Measurements from ENCODE around the gene TNRC18.
"Not testable (repeated sequence)": the region's sequence is repeated elsewhere in the genome, so short reads cannot be mapped to it uniquely, and the experiment has no call there.

The TNRC18 gene

DNA sequence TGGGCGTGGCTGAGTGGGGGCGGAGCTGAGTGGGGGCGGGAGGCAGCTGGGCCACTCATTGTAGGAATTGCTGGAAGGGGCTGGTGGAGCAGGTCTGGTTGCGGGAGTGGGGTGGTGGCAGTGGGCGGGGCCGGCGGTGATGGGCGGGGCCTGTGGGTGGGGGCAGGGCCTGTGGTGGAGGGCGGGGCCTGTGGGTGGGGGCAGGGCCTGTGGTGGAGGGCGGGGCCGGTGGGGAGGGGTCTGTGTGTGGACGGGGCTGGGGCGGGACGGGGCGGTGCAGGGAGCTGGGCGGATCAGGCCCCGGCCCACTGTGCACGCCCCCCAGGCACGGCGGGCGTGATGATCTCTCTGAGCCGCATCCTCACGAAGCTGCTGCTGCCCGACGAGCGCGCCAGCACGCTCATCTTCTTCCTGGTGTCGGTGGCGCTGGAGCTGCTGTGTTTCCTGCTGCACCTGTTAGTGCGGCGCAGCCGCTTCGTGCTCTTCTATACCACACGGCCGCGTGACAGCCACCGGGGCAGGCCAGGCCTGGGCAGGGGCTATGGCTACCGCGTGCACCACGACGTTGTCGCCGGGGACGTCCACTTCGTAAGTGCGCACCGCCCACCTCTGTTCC is 126.9 kb downstream of the TNRC18 start:
- Mint-ChIP-seq H3K9me3 (peaks cover 10 to 12% of the 10 kb centered on the region in 2 donors), H3K4me1 (peaks cover 16 to 21% of the 10 kb centered on the region in 2 donors), H3K4me3 (peak overlapping the region; percentile 82), H3K36me3 (peaks cover 6 to 9% of the 10 kb centered on the region in 2 donors), H3K27ac (peak overlapping the region; percentile 88), H3K27me3 (peaks cover 64 to 70% of the 10 kb centered on the region in 2 donors)
- DNase-seq, result peak; percentile 30
- ATAC-seq (replicated peaks), result peak; percentile 74 to 76

- Mint-ChIP-seq H3K4me3 (peak overlapping the region; percentile 66 to 76), H3K36me3 (peaks cover 6 to 9% of the 10 kb centered on the region in 2 donors)
- no peak for ATAC-seq (replicated peaks)
Observed at GRCh38 chr7:5296015-5296610, 127.5 kb downstream of the TNRC18 start.

GRCh38 chr7:5295039-5296014 is 128.3 kb downstream of the TNRC18 start:
- no peak for ATAC-seq (replicated peaks)
- Mint-ChIP-seq H3K4me3 (no peak overlapping the region), H3K9me3 (peaks cover 10 to 12% of the 10 kb centered on the region in 2 donors)

More at GRCh38 chr7:5296015-5296610, 127.5 kb downstream of the TNRC18 start:
- Mint-ChIP-seq H3K27me3 (peaks cover 64% of the 10 kb centered on the region in 2 donors), H3K4me1 (peaks cover 16 to 21% of the 10 kb centered on the region in 2 donors), H3K9me3 (peaks cover 10 to 12% of the 10 kb centered on the region in 2 donors), H3K27ac (no peak overlapping the region)
- no peak for DNase-seq

GRCh38 chr7:5294169-5294987 is 129.3 kb downstream of the TNRC18 start:
- ATAC-seq (replicated peaks), result no peak
- no peak overlapping the region for H3K27ac Mint-ChIP-seq

More at GRCh38 chr7:5295039-5296014, 128.3 kb downstream of the TNRC18 start:
- DNase-seq, result no peak
- Mint-ChIP-seq H3K27me3 (peaks cover 56 to 58% of the 10 kb centered on the region in 2 donors), H3K4me1 (peaks cover 16 to 21% of the 10 kb centered on the region in 2 donors), H3K27ac (no peak overlapping the region), H3K36me3 (peaks cover 6 to 9% of the 10 kb centered on the region in 2 donors)

GRCh38 chr7:5291711-5292335 is 131.8 kb downstream of the TNRC18 start:
- H3K4me3 Mint-ChIP-seq, result not testable (repeated sequence)

More at GRCh38 chr7:5294169-5294987, 129.3 kb downstream of the TNRC18 start:
- Mint-ChIP-seq H3K4me1 (peaks cover 16 to 21% of the 10 kb centered on the region in 2 donors), H3K27me3 (peaks cover 47 to 50% of the 10 kb centered on the region in 2 donors), H3K9me3 (peaks cover 10 to 12% of the 10 kb centered on the region in 2 donors), H3K36me3 (peaks cover 6 to 9% of the 10 kb centered on the region in 2 donors), H3K4me3 (no peak overlapping the region)
- no peak for DNase-seq

GRCh38 chr7:5291301-5291700 is 132.3 kb downstream of the TNRC18 start:
- Mint-ChIP-seq H3K36me3 (peaks cover 6 to 9% of the 10 kb centered on the region in 2 donors), H3K9me3 (peaks cover 10 to 12% of the 10 kb centered on the region in 2 donors), H3K4me1 (peaks cover 4 to 6% of the 10 kb centered on the region in 2 donors), H3K27me3 (peaks cover 28 to 32% of the 10 kb centered on the region in 2 donors), H3K27ac (no peak overlapping the region), H3K4me3 (no peak overlapping the region)
- DNase-seq, result no peak
- ATAC-seq (replicated peaks), result no peak

More at GRCh38 chr7:5291711-5292335, 131.8 kb downstream of the TNRC18 start:
- ATAC-seq (replicated peaks); H3K27ac Mint-ChIP-seq; H3K36me3 Mint-ChIP-seq; H3K4me1 Mint-ChIP-seq; DNase-seq: not testable (repeated sequence)
- Mint-ChIP-seq H3K27me3 (peaks cover 29 to 31% of the 10 kb centered on the region in 2 donors), H3K9me3 (peaks cover 10 to 12% of the 10 kb centered on the region in 2 donors)

DNA sequence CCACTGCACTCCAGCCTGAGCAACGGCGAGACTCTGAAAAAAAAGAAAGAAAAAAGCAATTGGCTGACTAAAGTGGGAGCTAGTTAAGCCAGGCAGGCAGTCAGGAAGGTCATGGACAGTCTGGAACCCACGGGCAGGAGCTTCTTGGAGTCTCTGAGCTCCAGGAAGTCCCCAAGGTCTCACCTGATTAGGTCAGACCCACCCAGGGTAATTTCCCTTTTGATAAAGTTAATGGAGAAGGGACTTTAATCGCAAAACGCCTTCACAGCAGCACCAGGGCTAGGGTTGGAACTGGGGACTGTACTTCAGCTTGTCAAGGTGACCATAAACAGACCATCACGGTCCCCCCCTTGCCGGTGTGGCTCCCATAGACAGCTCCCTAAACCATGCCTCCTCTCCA is 134.3 kb downstream of the TNRC18 start:
- Mint-ChIP-seq H3K27me3 (peaks cover 15 to 19% of the 10 kb centered on the region in 2 donors), H3K4me3 (no peak overlapping the region), H3K4me1 (peaks cover 0 to 1% of the 10 kb centered on the region in 2 donors), H3K36me3 (no peaks in the 10 kb centered on the region), H3K9me3 (peaks cover under 1 to 1% of the 10 kb centered on the region in 2 donors), H3K27ac (no peak overlapping the region)
- DNase-seq (no peak), ATAC-seq (replicated peaks) (no peak)

GRCh38 chr7:5288560-5288959 is 135.1 kb downstream of the TNRC18 start:
- not testable (repeated sequence) for H3K27ac Mint-ChIP-seq; H3K4me1 Mint-ChIP-seq; DNase-seq; H3K9me3 Mint-ChIP-seq; H3K4me3 Mint-ChIP-seq; H3K36me3 Mint-ChIP-seq; ATAC-seq (replicated peaks)
- H3K27me3 Mint-ChIP-seq, result peaks cover 19 to 22% of the 10 kb centered on the region in 2 donors

GRCh38 chr7:5287802-5288201 is 135.8 kb downstream of the TNRC18 start:
- Mint-ChIP-seq H3K9me3 (no peaks in the 10 kb centered on the region), H3K27me3 (peaks cover 19 to 22% of the 10 kb centered on the region in 2 donors), H3K36me3 (no peaks in the 10 kb centered on the region), H3K4me3 (no peak overlapping the region), H3K4me1 (peaks cover 0 to 2% of the 10 kb centered on the region in 2 donors), H3K27ac (no peak overlapping the region)
- no peak for ATAC-seq (replicated peaks)
- no peak for DNase-seq

DNA sequence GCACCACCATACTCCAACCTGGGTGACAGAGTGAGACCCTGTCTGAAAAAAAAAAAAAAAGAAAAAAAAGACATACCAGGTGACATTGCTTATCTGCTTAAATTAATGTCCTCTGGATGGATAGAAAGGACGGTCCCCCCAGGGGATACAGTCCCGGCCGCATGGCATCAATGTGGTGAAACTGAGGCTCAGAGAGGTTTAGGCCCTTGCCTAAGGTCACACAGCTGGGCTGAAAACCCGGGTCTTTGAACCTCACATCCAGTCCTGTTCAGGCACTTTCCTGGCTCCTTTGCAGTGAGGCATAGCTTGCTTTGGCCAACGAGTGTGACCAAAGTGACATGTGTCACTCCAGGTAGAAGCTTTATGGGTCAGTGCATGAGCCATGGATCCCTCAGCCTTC is 136.3 kb downstream of the TNRC18 start:
- peaks cover 19 to 22% of the 10 kb centered on the region in 2 donors for H3K27me3 Mint-ChIP-seq
- H3K4me3 Mint-ChIP-seq; H3K4me1 Mint-ChIP-seq; H3K27ac Mint-ChIP-seq; H3K9me3 Mint-ChIP-seq; DNase-seq; ATAC-seq (replicated peaks); H3K36me3 Mint-ChIP-seq: not testable (repeated sequence)

GRCh38 chr7:5286933-5287332 is 136.7 kb downstream of the TNRC18 start:
- peaks cover 19 to 22% of the 10 kb centered on the region in 2 donors for H3K27me3 Mint-ChIP-seq
- DNase-seq, result no peak
- H3K27ac Mint-ChIP-seq, result no peak overlapping the region
- H3K9me3 Mint-ChIP-seq, result no peaks in the 10 kb centered on the region
- no peak overlapping the region for H3K4me3 Mint-ChIP-seq
- peaks cover 0 to 2% of the 10 kb centered on the region in 2 donors for H3K4me1 Mint-ChIP-seq
- no peaks in the 10 kb centered on the region for H3K36me3 Mint-ChIP-seq
- ATAC-seq (replicated peaks), result no peak

GRCh38 chr7:5284304-5285281 is 139.0 kb downstream of the TNRC18 start:
- ATAC-seq (replicated peaks) (peak; percentile 70 to 74), DNase-seq (no peak)
- H3K9me3 Mint-ChIP-seq, result no peaks in the 10 kb centered on the region
- H3K27ac Mint-ChIP-seq, result peak overlapping the region; percentile 47
- no peaks in the 10 kb centered on the region for H3K36me3 Mint-ChIP-seq
- H3K4me1 Mint-ChIP-seq, result peaks cover 0 to 2% of the 10 kb centered on the region in 2 donors
- peaks cover 21 to 31% of the 10 kb centered on the region in 2 donors for H3K27me3 Mint-ChIP-seq
- H3K4me3 Mint-ChIP-seq, result no peak overlapping the region
